WTC11 (cell line): ENCODE results near the gene CIPC. TPM values are rescaled to one million over a fixed set of nuclear protein-coding genes. Genes with fewer than 3 reads are reported as not detected.

Experiments
- ATAC-seq: fragments of 200-7000 bp; cut with Tn5 transposase; 2 replicates; pipeline ENCODE4 v1.10.0; 2021; ENCODE audit warnings: mild to moderate bottlenecking, moderate library complexity
- CTCF ChIA-PET: fragments of 300-600 bp; sonication (Branson Sonifier 250); formaldehyde crosslinking; loops from one replicate; lab custom pipeline; 2021; ENCODE audit warnings: antibody characterized with exemption; lab: Charles Lee
- POLR2A ChIA-PET: fragments of 350-600 bp; sonication (Branson Sonifier 250); formaldehyde crosslinking; loops from one replicate; lab custom pipeline; 2021; ENCODE audit warnings: antibody characterized with exemption; lab: Charles Lee
- DNase-seq: peaks from one replicate; pipeline ENCODE4 v3.0.0; 2021; ENCODE audit warnings: low spot score
- H3K27ac Mint-ChIP-seq: 2 replicates; pipeline ENCODE4 v1.8.0; 2021; ENCODE audit warnings: mixed read lengths
- H3K27me3 Mint-ChIP-seq: 2 replicates; pipeline ENCODE4 v1.8.0; 2021; ENCODE audit warnings: low read depth, mild to moderate bottlenecking, moderate library complexity, mixed read lengths
- H3K36me3 Mint-ChIP-seq: 2 replicates; pipeline ENCODE4 v1.8.0; 2021; ENCODE audit warnings: mixed read lengths
- H3K4me1 Mint-ChIP-seq: 2 replicates; pipeline ENCODE4 v1.8.0; 2022; ENCODE audit warnings: mixed read lengths
- H3K4me3 Mint-ChIP-seq: 2 replicates; pipeline ENCODE4 v1.8.0; 2021; ENCODE audit warnings: mild to moderate bottlenecking, moderate library complexity, mixed read lengths
- H3K9me3 Mint-ChIP-seq: 2 replicates; pipeline ENCODE4 v1.8.0; 2021; ENCODE audit warnings: mixed read lengths
- CREM ChIP-seq: sonication (generic); formaldehyde crosslinking; IDR thresholded peaks from 2 replicates; pipeline ENCODE4 v1.8.1; 2022; ENCODE audit warnings: mild to moderate bottlenecking, missing genetic modification reagents, moderate library complexity
- FOXK1 ChIP-seq: sonication (generic); formaldehyde crosslinking; IDR thresholded peaks from 2 replicates; pipeline ENCODE4 v1.8.0; 2022; ENCODE audit warnings: mild to moderate bottlenecking, moderate library complexity, missing genetic modification reagents
- GTF2I ChIP-seq: fragments of 250-450 bp; sonication (Bioruptor Pico); conservative IDR thresholded peaks from 2 replicates; pipeline ENCODE4 v1.4.0; 2021; ENCODE audit warnings: mild to moderate bottlenecking
- JAZF1 ChIP-seq: fragments of 250-450 bp; sonication (Bioruptor Pico); IDR thresholded peaks from 2 replicates; pipeline ENCODE4 v1.9.0; 2021; ENCODE audit warnings: moderate library complexity, mild to moderate bottlenecking, inconsistent platforms
- MYBL2 ChIP-seq: sonication (generic); formaldehyde crosslinking; IDR thresholded peaks from 2 replicates; pipeline ENCODE4 v1.8.1; 2023; ENCODE audit warnings: mild to moderate bottlenecking, moderate library complexity, missing genetic modification reagents
- NFYB ChIP-seq: sonication (generic); formaldehyde crosslinking; conservative IDR thresholded peaks from 2 replicates; pipeline ENCODE4 v1.8.0; 2022; ENCODE audit warnings: low read depth, missing genetic modification reagents
- TCF7 ChIP-seq: sonication (generic); formaldehyde crosslinking; IDR thresholded peaks from 2 replicates; pipeline ENCODE4 v1.8.0; 2022; ENCODE audit warnings: mild to moderate bottlenecking, low read depth, missing genetic modification reagents, moderate library complexity
- ZNF219 ChIP-seq: sonication (generic); formaldehyde crosslinking; IDR thresholded peaks from 2 replicates; pipeline ENCODE4 v1.8.0; 2023; ENCODE audit warnings: missing genetic modification reagents, mild to moderate bottlenecking, borderline replicate concordance
- ZNF317 ChIP-seq: sonication (generic); formaldehyde crosslinking; IDR thresholded peaks from 2 replicates; pipeline ENCODE4 v1.8.1; 2023; ENCODE audit warnings: low read depth, mild to moderate bottlenecking, moderate library complexity, missing genetic modification reagents, borderline replicate concordance
- ZNF396 ChIP-seq: fragments of 250-450 bp; sonication (Bioruptor Pico); IDR thresholded peaks from 2 replicates; pipeline ENCODE4 v1.8.0; 2021; ENCODE audit warnings: mild to moderate bottlenecking, moderate library complexity, borderline replicate concordance
- total RNA-seq: library from RNA; stranded (reverse); gene quantifications from 3 replicates; pipeline ENCODE4 v1.2.3, GENCODE V29; 2021
- TF ChIP-seq, protein P1 (sequence below): sonication (generic); formaldehyde crosslinking; conservative IDR thresholded peaks from 2 replicates; pipeline ENCODE4 v1.8.1; 2023; ENCODE audit warnings: mild to moderate bottlenecking, low read depth, missing genetic modification reagents, moderate library complexity
- TF ChIP-seq, protein P2 (sequence below): sonication (generic); formaldehyde crosslinking; IDR thresholded peaks from 2 replicates; pipeline ENCODE4 v1.8.0; 2022; ENCODE audit warnings: mild to moderate bottlenecking, missing genetic modification reagents
- TF ChIP-seq, protein P3 (sequence below): sonication (generic); formaldehyde crosslinking; IDR thresholded peaks from 2 replicates; pipeline ENCODE4 v1.8.1; 2023; ENCODE audit warnings: mild to moderate bottlenecking, missing genetic modification reagents, moderate library complexity
- TF ChIP-seq, protein P4 (sequence below): fragments of 200-600 bp; IDR thresholded peaks from 2 replicates; pipeline ENCODE4 v1.8.0; 2022; ENCODE audit warnings: antibody characterized with exemption
- TF ChIP-seq, protein P5 (sequence below): fragments of 250-450 bp; sonication (Bioruptor Pico); IDR thresholded peaks from 2 replicates; pipeline ENCODE4 v1.9.0; 2021; ENCODE audit warnings: mild to moderate bottlenecking
- TF ChIP-seq, protein P6 (sequence below): sonication (generic); formaldehyde crosslinking; IDR thresholded peaks from 2 replicates; pipeline ENCODE4 v1.8.1; 2023; ENCODE audit warnings: mild to moderate bottlenecking, missing genetic modification reagents, moderate library complexity
- TF ChIP-seq, protein P7 (sequence below): sonication (generic); formaldehyde crosslinking; conservative IDR thresholded peaks from 2 replicates; pipeline ENCODE4 v1.8.1; 2022; ENCODE audit warnings: mild to moderate bottlenecking, missing genetic modification reagents
- TF ChIP-seq, protein P8 (sequence below): sonication (generic); formaldehyde crosslinking; IDR thresholded peaks from 2 replicates; pipeline ENCODE4 v1.8.0; 2023; ENCODE audit warnings: missing genetic modification reagents, mild to moderate bottlenecking, borderline replicate concordance

Gene CIPC
- total RNA-seq, 1 experiment from 2014 or later, result 25.4 TPM

DNA sequence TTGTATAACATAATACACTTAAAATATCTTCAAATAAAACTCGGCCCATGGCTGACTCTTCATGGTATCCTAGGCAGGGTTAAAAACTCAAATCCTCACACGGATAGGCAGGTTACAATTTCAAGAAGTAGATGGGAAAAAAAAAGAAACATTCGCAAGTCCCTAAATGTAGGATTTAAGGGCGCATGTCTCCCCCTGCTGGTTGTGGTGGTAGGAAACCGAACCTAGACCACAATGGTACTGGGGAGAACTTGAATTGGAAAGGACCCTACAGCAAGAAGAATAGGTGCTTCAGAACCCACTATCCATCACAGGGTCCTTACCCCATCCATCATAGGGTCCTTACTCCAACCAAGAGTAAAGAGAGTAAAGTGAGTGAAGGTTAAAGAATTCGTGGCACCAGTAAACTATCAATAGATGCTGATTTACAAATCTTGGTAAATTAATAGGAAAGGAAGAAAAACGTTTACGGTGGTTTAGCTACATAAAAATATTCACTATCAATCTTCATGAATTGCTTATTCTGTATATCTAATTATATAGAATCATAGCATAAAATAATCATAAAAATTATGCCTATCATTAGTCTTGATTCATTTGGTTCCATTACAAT, 3.3 kb upstream of the CIPC start:
- Mint-ChIP-seq H3K27ac (peak overlapping the region; percentile 9; the same call in 1 of the 2 replicates), H3K4me1 (peaks cover 31% of the 10 kb centered on the region), H3K4me3 (peak overlapping the region; percentile 12; the same call in 1 of the 2 replicates), H3K27me3 (no peaks in the 10 kb centered on the region; the same call in 1 of the 2 replicates), H3K36me3 (peaks cover 17% of the 10 kb centered on the region), H3K9me3 (peaks cover 18% of the 10 kb centered on the region)
- DNase-seq, result peak; percentile 91
- peak; percentile 6 for ATAC-seq
- TF ChIP-seq GTF2I (CRISPR knock-in tag), result no peak
- TF ChIP-seq, protein P1, sequence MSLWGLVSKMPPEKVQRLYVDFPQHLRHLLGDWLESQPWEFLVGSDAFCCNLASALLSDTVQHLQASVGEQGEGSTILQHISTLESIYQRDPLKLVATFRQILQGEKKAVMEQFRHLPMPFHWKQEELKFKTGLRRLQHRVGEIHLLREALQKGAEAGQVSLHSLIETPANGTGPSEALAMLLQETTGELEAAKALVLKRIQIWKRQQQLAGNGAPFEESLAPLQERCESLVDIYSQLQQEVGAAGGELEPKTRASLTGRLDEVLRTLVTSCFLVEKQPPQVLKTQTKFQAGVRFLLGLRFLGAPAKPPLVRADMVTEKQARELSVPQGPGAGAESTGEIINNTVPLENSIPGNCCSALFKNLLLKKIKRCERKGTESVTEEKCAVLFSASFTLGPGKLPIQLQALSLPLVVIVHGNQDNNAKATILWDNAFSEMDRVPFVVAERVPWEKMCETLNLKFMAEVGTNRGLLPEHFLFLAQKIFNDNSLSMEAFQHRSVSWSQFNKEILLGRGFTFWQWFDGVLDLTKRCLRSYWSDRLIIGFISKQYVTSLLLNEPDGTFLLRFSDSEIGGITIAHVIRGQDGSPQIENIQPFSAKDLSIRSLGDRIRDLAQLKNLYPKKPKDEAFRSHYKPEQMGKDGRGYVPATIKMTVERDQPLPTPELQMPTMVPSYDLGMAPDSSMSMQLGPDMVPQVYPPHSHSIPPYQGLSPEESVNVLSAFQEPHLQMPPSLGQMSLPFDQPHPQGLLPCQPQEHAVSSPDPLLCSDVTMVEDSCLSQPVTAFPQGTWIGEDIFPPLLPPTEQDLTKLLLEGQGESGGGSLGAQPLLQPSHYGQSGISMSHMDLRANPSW (CRISPR knock-in tag), result no peak
- TF ChIP-seq CREM (CRISPR knock-in tag), result no peak
- TF ChIP-seq, protein P2, sequence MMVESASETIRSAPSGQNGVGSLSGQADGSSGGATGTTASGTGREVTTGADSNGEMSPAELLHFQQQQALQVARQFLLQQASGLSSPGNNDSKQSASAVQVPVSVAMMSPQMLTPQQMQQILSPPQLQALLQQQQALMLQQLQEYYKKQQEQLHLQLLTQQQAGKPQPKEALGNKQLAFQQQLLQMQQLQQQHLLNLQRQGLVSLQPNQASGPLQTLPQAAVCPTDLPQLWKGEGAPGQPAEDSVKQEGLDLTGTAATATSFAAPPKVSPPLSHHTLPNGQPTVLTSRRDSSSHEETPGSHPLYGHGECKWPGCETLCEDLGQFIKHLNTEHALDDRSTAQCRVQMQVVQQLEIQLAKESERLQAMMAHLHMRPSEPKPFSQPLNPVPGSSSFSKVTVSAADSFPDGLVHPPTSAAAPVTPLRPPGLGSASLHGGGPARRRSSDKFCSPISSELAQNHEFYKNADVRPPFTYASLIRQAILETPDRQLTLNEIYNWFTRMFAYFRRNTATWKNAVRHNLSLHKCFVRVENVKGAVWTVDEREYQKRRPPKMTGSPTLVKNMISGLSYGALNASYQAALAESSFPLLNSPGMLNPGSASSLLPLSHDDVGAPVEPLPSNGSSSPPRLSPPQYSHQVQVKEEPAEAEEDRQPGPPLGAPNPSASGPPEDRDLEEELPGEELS (CRISPR knock-in tag), result no peak
- TF ChIP-seq JAZF1, result no peak
- TF ChIP-seq, protein P3, sequence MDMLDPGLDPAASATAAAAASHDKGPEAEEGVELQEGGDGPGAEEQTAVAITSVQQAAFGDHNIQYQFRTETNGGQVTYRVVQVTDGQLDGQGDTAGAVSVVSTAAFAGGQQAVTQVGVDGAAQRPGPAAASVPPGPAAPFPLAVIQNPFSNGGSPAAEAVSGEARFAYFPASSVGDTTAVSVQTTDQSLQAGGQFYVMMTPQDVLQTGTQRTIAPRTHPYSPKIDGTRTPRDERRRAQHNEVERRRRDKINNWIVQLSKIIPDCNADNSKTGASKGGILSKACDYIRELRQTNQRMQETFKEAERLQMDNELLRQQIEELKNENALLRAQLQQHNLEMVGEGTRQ (CRISPR knock-in tag), result no peak
- TF ChIP-seq, protein P4, sequence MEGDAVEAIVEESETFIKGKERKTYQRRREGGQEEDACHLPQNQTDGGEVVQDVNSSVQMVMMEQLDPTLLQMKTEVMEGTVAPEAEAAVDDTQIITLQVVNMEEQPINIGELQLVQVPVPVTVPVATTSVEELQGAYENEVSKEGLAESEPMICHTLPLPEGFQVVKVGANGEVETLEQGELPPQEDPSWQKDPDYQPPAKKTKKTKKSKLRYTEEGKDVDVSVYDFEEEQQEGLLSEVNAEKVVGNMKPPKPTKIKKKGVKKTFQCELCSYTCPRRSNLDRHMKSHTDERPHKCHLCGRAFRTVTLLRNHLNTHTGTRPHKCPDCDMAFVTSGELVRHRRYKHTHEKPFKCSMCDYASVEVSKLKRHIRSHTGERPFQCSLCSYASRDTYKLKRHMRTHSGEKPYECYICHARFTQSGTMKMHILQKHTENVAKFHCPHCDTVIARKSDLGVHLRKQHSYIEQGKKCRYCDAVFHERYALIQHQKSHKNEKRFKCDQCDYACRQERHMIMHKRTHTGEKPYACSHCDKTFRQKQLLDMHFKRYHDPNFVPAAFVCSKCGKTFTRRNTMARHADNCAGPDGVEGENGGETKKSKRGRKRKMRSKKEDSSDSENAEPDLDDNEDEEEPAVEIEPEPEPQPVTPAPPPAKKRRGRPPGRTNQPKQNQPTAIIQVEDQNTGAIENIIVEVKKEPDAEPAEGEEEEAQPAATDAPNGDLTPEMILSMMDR, result peak; percentile 81
- no peak for TF ChIP-seq ZNF396 (CRISPR knock-in tag)
- POLR2A ChIA-PET, result no interaction called here
- CTCF ChIA-PET, result interaction anchor here (0.7 to 7.1 kb wide), 17 partner anchors 15 to 224 kb away, joined by 3 to 74 read pairs (median 4); no protein-coding TSS in a partner anchor

DNA sequence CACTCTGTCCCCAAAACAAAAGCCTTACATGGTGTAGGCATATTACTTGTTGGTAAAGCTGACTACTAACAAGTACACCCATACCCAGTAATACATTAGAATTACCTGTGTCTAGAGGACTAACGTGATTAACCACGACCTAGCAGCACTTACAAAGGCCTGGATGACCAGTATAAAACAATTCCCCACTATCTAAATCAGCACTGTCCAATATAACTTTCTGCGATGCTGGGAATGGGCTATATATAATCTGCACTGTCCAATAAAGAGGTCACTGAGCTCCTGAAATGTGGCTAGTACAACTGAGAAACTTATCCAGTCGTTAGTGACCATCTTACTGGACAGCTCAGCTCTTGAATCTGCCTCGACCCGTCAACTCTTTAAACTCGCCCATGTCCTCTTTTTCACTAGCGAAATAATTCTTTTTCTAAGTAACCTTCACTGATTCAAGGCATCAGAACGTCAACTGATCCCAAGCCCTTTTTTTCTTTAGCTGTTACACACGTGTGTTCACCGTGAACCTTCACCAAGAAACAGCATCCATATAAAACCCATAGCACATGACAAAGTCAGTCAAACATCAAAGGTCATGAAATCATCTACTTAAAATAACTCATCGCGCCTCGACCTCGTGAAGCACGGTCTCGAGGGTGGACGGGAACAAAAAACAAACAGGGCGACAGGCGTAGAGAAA, 905 bp upstream of the CIPC start:
- peak overlapping the region; percentile 92 for H3K27ac Mint-ChIP-seq
- H3K9me3 Mint-ChIP-seq, result no peaks in the 10 kb centered on the region
- peak overlapping the region; percentile 84 for H3K4me3 Mint-ChIP-seq
- CTCF ChIA-PET, result interaction anchor here (0.5 to 7.1 kb wide), 6 partner anchors 21 to 224 kb away, joined by 3 to 74 read pairs (median 10); no protein-coding TSS in a partner anchor
- DNase-seq, result no peak
- POLR2A ChIA-PET, result interaction anchor here (0.9 kb wide), 1 partner anchor 37 kb away, joined by 4 read pairs; no protein-coding TSS in a partner anchor
- H3K27me3 Mint-ChIP-seq, result no peaks in the 10 kb centered on the region
- ATAC-seq, result no peak
- no peaks in the 10 kb centered on the region for H3K36me3 Mint-ChIP-seq
- H3K4me1 Mint-ChIP-seq, result peaks cover 45% of the 10 kb centered on the region
- TF ChIP-seq, protein P5, sequence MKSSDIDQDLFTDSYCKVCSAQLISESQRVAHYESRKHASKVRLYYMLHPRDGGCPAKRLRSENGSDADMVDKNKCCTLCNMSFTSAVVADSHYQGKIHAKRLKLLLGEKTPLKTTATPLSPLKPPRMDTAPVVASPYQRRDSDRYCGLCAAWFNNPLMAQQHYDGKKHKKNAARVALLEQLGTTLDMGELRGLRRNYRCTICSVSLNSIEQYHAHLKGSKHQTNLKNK, result no peak
- TF ChIP-seq FOXK1 (CRISPR knock-in tag) (no peak), NFYB (CRISPR knock-in tag) (no peak), MYBL2 (CRISPR knock-in tag) (no peak), TCF7 (CRISPR knock-in tag) (no peak), ZNF219 (CRISPR knock-in tag) (no peak), ZNF396 (CRISPR knock-in tag) (no peak), ZNF317 (no peak)
- TF ChIP-seq, protein P6, sequence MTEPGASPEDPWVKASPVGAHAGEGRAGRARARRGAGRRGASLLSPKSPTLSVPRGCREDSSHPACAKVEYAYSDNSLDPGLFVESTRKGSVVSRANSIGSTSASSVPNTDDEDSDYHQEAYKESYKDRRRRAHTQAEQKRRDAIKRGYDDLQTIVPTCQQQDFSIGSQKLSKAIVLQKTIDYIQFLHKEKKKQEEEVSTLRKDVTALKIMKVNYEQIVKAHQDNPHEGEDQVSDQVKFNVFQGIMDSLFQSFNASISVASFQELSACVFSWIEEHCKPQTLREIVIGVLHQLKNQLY (CRISPR knock-in tag), result no peak
- TF ChIP-seq, protein P7, sequence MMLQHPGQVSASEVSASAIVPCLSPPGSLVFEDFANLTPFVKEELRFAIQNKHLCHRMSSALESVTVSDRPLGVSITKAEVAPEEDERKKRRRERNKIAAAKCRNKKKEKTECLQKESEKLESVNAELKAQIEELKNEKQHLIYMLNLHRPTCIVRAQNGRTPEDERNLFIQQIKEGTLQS, result no peak
- TF ChIP-seq, protein P8, sequence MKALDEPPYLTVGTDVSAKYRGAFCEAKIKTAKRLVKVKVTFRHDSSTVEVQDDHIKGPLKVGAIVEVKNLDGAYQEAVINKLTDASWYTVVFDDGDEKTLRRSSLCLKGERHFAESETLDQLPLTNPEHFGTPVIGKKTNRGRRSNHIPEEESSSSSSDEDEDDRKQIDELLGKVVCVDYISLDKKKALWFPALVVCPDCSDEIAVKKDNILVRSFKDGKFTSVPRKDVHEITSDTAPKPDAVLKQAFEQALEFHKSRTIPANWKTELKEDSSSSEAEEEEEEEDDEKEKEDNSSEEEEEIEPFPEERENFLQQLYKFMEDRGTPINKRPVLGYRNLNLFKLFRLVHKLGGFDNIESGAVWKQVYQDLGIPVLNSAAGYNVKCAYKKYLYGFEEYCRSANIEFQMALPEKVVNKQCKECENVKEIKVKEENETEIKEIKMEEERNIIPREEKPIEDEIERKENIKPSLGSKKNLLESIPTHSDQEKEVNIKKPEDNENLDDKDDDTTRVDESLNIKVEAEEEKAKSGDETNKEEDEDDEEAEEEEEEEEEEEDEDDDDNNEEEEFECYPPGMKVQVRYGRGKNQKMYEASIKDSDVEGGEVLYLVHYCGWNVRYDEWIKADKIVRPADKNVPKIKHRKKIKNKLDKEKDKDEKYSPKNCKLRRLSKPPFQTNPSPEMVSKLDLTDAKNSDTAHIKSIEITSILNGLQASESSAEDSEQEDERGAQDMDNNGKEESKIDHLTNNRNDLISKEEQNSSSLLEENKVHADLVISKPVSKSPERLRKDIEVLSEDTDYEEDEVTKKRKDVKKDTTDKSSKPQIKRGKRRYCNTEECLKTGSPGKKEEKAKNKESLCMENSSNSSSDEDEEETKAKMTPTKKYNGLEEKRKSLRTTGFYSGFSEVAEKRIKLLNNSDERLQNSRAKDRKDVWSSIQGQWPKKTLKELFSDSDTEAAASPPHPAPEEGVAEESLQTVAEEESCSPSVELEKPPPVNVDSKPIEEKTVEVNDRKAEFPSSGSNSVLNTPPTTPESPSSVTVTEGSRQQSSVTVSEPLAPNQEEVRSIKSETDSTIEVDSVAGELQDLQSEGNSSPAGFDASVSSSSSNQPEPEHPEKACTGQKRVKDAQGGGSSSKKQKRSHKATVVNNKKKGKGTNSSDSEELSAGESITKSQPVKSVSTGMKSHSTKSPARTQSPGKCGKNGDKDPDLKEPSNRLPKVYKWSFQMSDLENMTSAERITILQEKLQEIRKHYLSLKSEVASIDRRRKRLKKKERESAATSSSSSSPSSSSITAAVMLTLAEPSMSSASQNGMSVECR (CRISPR knock-in tag), result no peak
